Measurements from ENCODE around the gene ANKRD60. TPM values are rescaled to one million over a fixed set of nuclear protein-coding genes. Genes with fewer than 3 reads are reported as not detected.

ANKRD60 gene
- total RNA-seq, 1 donor, result not detected

DNA sequence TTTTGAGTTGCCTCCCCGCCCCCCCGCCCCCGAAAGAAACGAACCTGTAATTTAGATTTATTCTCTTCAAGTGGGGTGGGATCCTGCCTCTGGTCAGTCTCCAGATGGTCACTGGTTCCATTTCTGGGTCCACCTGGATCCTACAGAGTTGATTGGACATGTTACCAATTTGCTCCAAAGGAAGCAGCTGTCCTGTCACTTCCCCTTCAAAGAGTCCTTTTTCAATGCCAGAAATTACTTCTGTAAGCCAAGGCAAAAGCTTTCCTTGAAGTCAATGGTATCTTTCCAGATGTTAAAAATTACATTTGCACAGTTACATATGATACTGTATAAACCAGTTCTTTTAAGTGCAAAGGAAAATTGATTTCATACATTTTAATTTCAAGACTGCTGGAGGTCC is 12.0 kb upstream of the ANKRD60 start:
- no peak for DNase-seq (ENCODE audit: low read depth)
- H3K4me3 ChIP-seq (ENCODE audit: low read depth, low read length), result no peak overlapping the region
- TF ChIP-seq, protein P1, sequence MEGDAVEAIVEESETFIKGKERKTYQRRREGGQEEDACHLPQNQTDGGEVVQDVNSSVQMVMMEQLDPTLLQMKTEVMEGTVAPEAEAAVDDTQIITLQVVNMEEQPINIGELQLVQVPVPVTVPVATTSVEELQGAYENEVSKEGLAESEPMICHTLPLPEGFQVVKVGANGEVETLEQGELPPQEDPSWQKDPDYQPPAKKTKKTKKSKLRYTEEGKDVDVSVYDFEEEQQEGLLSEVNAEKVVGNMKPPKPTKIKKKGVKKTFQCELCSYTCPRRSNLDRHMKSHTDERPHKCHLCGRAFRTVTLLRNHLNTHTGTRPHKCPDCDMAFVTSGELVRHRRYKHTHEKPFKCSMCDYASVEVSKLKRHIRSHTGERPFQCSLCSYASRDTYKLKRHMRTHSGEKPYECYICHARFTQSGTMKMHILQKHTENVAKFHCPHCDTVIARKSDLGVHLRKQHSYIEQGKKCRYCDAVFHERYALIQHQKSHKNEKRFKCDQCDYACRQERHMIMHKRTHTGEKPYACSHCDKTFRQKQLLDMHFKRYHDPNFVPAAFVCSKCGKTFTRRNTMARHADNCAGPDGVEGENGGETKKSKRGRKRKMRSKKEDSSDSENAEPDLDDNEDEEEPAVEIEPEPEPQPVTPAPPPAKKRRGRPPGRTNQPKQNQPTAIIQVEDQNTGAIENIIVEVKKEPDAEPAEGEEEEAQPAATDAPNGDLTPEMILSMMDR (IDR thresholded peaks at IDR 0.05; ENCODE audit: insufficient read depth, low read length), result no peak

DNA sequence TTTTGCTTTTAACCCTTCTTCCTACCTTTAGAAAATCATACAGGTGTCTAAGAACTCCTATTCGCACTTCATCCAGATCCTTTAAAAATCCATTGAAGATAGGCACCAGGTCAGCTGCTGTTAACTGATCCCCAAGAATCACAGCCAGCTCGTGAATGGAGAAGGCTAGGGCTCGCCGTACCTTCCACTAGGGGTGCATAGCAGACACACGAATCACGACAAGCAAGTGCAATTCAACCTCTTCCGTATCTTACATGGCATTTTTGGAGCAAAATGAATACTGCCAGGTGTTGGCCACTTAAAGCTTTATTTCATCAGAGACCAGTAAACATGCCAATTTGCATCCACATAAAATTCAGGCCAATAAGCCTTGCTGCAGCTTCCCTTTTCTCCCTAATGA is 10.8 kb upstream of the ANKRD60 start:
- TF ChIP-seq, protein P1 (IDR thresholded peaks at IDR 0.05; ENCODE audit: insufficient read depth, low read length), result no peak
- H3K4me3 ChIP-seq (ENCODE audit: low read depth, low read length), result no peak overlapping the region
- DNase-seq (ENCODE audit: low read depth), result no peak

DNA sequence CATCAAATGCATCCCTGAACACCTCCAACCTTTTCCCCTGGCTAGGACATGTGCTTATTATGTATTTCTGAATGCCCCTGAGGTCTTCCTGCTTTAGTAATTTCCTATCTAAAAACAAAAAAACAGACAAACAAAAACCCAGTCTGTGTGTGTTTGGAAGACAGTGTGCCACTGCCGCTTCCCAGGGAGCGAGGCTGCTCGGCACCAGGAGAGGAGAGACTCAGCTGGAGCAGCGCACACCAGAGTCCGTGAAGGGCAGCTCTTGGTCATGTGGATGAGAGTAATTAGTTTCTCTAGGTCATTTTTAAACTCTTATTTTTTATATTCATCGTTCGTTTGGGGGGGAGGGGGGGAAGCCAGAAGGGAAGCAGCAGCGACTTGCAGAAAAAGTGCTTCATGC is 10.0 kb upstream of the ANKRD60 start:
- DNase-seq (ENCODE audit: low read depth), result no peak
- H3K4me3 ChIP-seq (ENCODE audit: low read depth, low read length), result no peak overlapping the region
- TF ChIP-seq, protein P1 (IDR thresholded peaks at IDR 0.05; ENCODE audit: insufficient read depth, low read length), result no peak

DNA sequence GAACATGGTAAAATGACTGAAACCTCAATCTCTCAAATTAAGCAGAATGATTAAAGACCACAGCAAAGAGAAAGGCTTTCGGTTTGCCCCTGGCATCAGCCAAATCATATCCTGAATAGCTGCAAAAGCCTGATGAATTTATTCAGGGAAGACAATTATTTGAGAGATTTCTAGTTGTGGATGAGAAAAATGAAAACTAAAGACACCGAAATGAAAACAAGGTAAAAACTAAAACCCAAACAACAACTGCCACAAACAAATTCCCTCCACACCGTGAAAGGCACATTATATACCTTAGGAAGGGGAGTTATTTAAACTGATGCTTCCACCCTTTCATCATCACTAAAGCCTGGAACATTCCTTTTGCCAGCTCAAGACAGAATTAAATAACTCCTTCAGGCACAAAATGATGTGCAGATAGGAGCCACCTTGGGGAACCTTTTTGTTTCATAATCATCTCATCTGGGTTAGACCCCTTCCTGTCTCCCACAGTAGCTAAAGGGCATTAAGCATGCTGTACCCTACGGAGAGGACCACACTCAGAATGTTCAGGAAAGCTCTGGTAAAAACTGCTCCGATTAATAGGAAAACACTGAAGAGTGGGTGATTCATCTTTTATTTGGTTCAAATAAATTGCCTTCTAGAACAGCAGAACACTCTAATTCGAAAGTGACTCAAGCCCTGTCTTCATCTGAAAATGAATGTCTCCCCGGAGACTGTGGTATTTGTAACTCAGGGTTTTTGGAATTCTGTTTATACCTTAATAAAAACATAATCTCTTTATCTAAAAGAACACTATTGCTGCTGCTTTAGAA is 9.1 kb upstream of the ANKRD60 start:
- DNase-seq (ENCODE audit: low read depth), result peak; percentile 83
- H3K4me3 ChIP-seq (ENCODE audit: low read depth, low read length), result peak overlapping the region; percentile 6
- TF ChIP-seq, protein P1 (IDR thresholded peaks at IDR 0.05; ENCODE audit: insufficient read depth, low read length), result no peak

DNA sequence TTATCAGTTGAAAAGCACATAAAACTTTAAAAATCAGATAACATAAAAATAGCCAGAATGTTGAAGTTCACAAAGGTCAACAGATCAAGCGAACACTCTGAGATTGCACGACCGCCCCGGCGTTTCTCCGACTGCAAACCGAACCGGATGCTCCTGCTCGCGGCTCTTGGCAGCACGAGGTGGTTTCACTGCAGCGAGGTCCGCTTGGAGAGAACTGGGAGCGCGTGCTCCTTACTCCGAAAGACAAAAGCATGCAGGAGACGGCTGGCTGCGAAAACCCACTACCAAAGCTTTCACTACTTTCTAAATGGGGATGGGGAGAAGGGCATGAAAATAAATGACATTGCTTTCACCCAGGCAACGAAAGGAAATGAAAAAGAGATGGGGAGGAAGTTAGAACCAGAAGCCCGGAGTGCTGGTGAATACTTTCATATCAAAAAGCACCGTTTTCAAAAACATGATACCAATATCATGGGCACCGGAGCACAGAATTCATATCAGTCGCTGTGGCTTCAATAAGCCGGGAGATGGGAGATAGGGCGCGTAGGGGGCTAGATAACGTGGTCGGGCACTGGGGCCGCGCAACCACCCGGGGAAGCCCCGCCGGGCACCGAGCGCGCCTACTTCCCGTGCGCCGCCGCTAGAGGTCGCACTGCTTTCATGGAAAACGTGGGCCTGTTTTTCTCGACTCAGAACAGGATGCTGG is 8.3 kb upstream of the ANKRD60 start:
- peak overlapping the region; percentile 64 for H3K4me3 ChIP-seq (ENCODE audit: low read depth, low read length)
- DNase-seq (ENCODE audit: low read depth), result peak; percentile 64
- TF ChIP-seq, protein P1 (IDR thresholded peaks at IDR 0.05; ENCODE audit: insufficient read depth, low read length), result peak; percentile 94

DNA sequence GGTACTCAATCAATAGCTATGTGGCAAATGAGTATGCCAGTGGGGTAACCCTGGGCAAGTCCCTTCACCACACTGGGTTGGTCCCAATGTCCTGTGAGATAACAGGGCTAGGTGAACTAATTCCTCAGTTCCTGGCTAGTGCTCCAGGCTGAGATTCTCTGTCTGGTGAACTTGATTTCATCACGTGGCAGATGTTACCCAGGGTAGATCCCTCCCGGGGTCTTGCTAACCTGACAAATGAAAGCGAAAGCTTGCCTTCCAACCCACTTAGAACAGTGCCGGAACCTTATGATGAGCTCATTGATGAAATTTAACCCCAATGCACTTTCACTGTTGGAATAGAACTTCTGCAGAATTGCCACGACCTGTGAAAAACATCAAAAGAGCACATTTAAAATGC is 6.6 kb upstream of the ANKRD60 start:
- no peak overlapping the region for H3K4me3 ChIP-seq (ENCODE audit: low read depth, low read length)
- no peak for DNase-seq (ENCODE audit: low read depth)
- TF ChIP-seq, protein P1 (IDR thresholded peaks at IDR 0.05; ENCODE audit: insufficient read depth, low read length), result no peak
